GM08714 (cell line): ENCODE data around the gene DCHS1.
A peak's percentile ranks its signal among the peaks of the same experiment; 100 is the strongest.

Source experiments
- H3K4me3 ChIP-seq: fragments of 200-500 bp; sonication (Bioruptor generic); 2 replicates; pipeline ENCODE4 v1.5.1; 2014; ENCODE audit warnings: mild to moderate bottlenecking, low read length, inconsistent platforms
- ZNF274 ChIP-seq: IDR thresholded peaks from 2 replicates; pipeline ENCODE4 v1.6.1; 2012; ENCODE audit warnings: mild to moderate bottlenecking, low read depth, low read length

Gene DCHS1

GRCh38 chr11:6618117-6619003 is 37.2 kb downstream of the DCHS1 start:
- peak overlapping the region; percentile 69 for H3K4me3 ChIP-seq
- no peak for TF ChIP-seq ZNF274

GRCh38 chr11:6617315-6617781 is 38.3 kb downstream of the DCHS1 start:
- no peak for TF ChIP-seq ZNF274
- no peak overlapping the region for H3K4me3 ChIP-seq

GRCh38 chr11:6616596-6617250 is 38.9 kb downstream of the DCHS1 start:
- H3K4me3 ChIP-seq, result no peak overlapping the region
- TF ChIP-seq ZNF274, result no peak

- TF ChIP-seq ZNF274, result no peak
- H3K4me3 ChIP-seq, result no peak overlapping the region
These were observed 39.6 kb downstream of the DCHS1 start for GRCh38 chr11:6615882-6616585.

GRCh38 chr11:6615046-6615445 is 40.6 kb downstream of the DCHS1 start:
- H3K4me3 ChIP-seq, result no peak overlapping the region
- no peak for TF ChIP-seq ZNF274

GRCh38 chr11:6614446-6614845 is 41.2 kb downstream of the DCHS1 start:
- TF ChIP-seq ZNF274, result no peak
- no peak overlapping the region for H3K4me3 ChIP-seq

GRCh38 chr11:6613496-6613895 is 42.1 kb downstream of the DCHS1 start:
- TF ChIP-seq ZNF274, result no peak
- no peak overlapping the region for H3K4me3 ChIP-seq

- no peak for TF ChIP-seq ZNF274
These were observed 43.2 kb downstream of the DCHS1 start, which contains the start of gene TAF10 for GRCh38 chr11:6612213-6613041. Gene TAF10 (minus strand): TSS chr11:6612216. CDS start chr11:6612189, 27 bp downstream.

GRCh38 chr11:6611963-6612212 is 43.7 kb downstream of the DCHS1 start:
- peak overlapping the region; percentile 81 for H3K4me3 ChIP-seq
- no peak for TF ChIP-seq ZNF274

More at GRCh38 chr11:6612213-6613041, 43.2 kb downstream of the DCHS1 start, which contains the start of gene TAF10:
- peak within 1 kb of the TSS; percentile 81 for H3K4me3 ChIP-seq

- peak overlapping the region; percentile 81 for H3K4me3 ChIP-seq
- TF ChIP-seq ZNF274, result no peak
These were observed 44.3 kb downstream of the DCHS1 start for GRCh38 chr11:6611092-6611962.

GRCh38 chr11:6610591-6610990 is 45.0 kb downstream of the DCHS1 start:
- H3K4me3 ChIP-seq, result peak overlapping the region; percentile 81; the same call in 1 of the 2 replicates
- no peak for TF ChIP-seq ZNF274

- H3K4me3 ChIP-seq, result no peak overlapping the region
- TF ChIP-seq ZNF274, result no peak
These were observed 46.0 kb downstream of the DCHS1 start for GRCh38 chr11:6609502-6610015.

- TF ChIP-seq ZNF274, result no peak
- no peak overlapping the region for H3K4me3 ChIP-seq
These were observed 46.7 kb downstream of the DCHS1 start for GRCh38 chr11:6608726-6609501.
